Esophagus (tissue), 2 donors: ENCODE measurements around the gene STARD10. TPM values are rescaled to one million over a fixed set of nuclear protein-coding genes. Genes with fewer than 3 reads are reported as not detected.

Source experiments
- H3K27ac ChIP-seq, 2 donors: one replicate each; pipeline ENCODE4 v1.5.1; 2013; ENCODE audit warnings: low read depth in 2 of 2, mild to moderate bottlenecking in 2 of 2, inconsistent platforms in 1 of 2, low read length in 1 of 2, moderate library complexity in 1 of 2
- H3K27me3 ChIP-seq, 2 donors: one replicate each; pipeline ENCODE4 v1.6.1; 2013; ENCODE audit warnings: low read length in 2 of 2, control low read depth in 1 of 2, mild to moderate bottlenecking in 1 of 2; ENCODE audit not compliant: insufficient read depth in 2 of 2, control insufficient read depth in 1 of 2
- H3K36me3 ChIP-seq, 2 donors: one replicate each; pipeline ENCODE4 v1.6.1; 2013; ENCODE audit warnings: low read length in 1 of 2; ENCODE audit not compliant: control insufficient read depth in 2 of 2, insufficient read depth in 2 of 2
- H3K4me1 ChIP-seq, 2 donors: one replicate each; pipeline ENCODE4 v1.6.1; 2013; ENCODE audit warnings: low read length in 1 of 2; ENCODE audit not compliant: control insufficient read depth in 2 of 2, insufficient read depth in 2 of 2
- H3K4me3 ChIP-seq, 2 donors: one replicate each; pipeline ENCODE4 v1.5.1; 2013; ENCODE audit warnings: low read length in 2 of 2, mild to moderate bottlenecking in 2 of 2, low read depth in 1 of 2, moderate library complexity in 1 of 2
- H3K9me3 ChIP-seq, 2 donors: one replicate each; pipeline ENCODE4 v1.6.1; 2013; ENCODE audit warnings: mild to moderate bottlenecking in 2 of 2, low read depth in 1 of 2, low read length in 1 of 2, moderate library complexity in 1 of 2; ENCODE audit not compliant: control insufficient read depth in 2 of 2, insufficient read depth in 1 of 2
- WGBS, 2 donors: extraction: QIAGEN DNeasy Blood & Tissue Kit; methylation state at CpG; one replicate each; pipeline ENCODE4 v1.1.7; 2013; 5-methylcytosine and 5-hydroxymethylcytosine counted together
- polyA plus RNA-seq, 2 donors: library from polyadenylated mRNA; stranded (reverse); fragments of 200-250 nt; gene quantifications; one replicate each; pipeline ENCODE4 v1.2.3, GENCODE V29; 2013
- donor health status: healthy with polysubstance abuse.
- donor health status: Bipolar disorder and iron deficiency.

STARD10 gene
- polyA plus RNA-seq, 2 donors = 57.9 to 65.8 TPM

- Histone ChIP-seq H3K4me1 (peaks cover 0 to 7% of the 10 kb centered on the region in 2 donors), H3K4me3 (no peak overlapping the region), H3K27me3 (no peaks in the 10 kb centered on the region), H3K9me3 (no peaks in the 10 kb centered on the region), H3K27ac (peak overlapping the region in 1 of 2 donors; percentile 43), H3K36me3 (peaks cover 0 to 22% of the 10 kb centered on the region in 2 donors)
- WGBS, 2 donors = 62 to 64% methylated on average over 8 of the region's 8 CpGs
These were observed 40.1 kb upstream of the STARD10 start for GRCh38 chr11:72833811-72834493.

DNA sequence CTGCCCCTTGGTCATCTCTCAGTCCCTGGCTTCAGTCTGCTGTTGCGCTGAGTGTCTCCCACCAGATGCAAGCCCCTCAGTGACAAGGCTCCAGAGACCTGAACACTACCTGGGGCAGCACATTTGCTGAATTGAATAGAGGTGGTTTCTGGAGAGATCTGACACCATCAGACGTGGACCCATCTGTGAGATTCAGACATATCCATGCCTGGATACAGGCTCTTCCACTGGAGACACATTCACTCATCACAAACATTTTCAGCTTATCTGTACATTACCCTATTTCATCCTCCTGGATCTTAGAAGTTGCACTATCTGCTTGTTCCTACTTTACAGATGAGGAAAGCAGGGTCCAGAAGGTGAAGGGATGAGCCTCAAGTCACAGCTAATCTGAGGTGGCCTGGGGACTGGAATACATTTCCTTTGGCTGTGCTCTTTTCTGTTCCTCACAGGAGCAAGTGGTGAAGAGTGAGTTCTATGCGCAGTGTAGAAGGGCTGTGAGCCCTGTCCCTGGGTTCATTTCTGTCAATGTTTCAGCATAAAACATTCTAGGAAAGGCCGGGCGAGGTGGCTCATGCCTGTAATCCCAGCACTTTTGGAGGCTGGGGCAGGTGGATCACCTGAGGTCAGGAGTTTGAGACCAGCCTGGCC, 39.4 kb upstream of the STARD10 start:
- H3K4me1 ChIP-seq = peaks cover 0 to 5% of the 10 kb centered on the region in 2 donors
- WGBS, 2 donors = 92 to 96% methylated on average over 5 of the region's 5 CpGs
- H3K27me3 ChIP-seq = no peaks in the 10 kb centered on the region
- peaks cover 3 to 26% of the 10 kb centered on the region in 2 donors for H3K36me3 ChIP-seq
- H3K9me3 ChIP-seq = no peaks in the 10 kb centered on the region
- peak overlapping the region in 1 of 2 donors; percentile 48 for H3K27ac ChIP-seq
- no peak overlapping the region for H3K4me3 ChIP-seq

- no peaks in the 10 kb centered on the region for H3K9me3 ChIP-seq
- H3K4me3 ChIP-seq = no peak overlapping the region
- peaks cover 3 to 26% of the 10 kb centered on the region in 2 donors for H3K36me3 ChIP-seq
- H3K4me1 ChIP-seq = peaks cover 0 to 5% of the 10 kb centered on the region in 2 donors
- H3K27me3 ChIP-seq = no peaks in the 10 kb centered on the region
- no peak overlapping the region for H3K27ac ChIP-seq
- 71 to 77% methylated on average over 9 of the region's 9 CpGs for WGBS, 2 donors
These were observed 38.6 kb upstream of the STARD10 start for GRCh38 chr11:72832301-72833082.

GRCh38 chr11:72831521-72832300, 37.9 kb upstream of the STARD10 start:
- peaks cover 5 to 24% of the 10 kb centered on the region in 2 donors for H3K36me3 ChIP-seq

DNA sequence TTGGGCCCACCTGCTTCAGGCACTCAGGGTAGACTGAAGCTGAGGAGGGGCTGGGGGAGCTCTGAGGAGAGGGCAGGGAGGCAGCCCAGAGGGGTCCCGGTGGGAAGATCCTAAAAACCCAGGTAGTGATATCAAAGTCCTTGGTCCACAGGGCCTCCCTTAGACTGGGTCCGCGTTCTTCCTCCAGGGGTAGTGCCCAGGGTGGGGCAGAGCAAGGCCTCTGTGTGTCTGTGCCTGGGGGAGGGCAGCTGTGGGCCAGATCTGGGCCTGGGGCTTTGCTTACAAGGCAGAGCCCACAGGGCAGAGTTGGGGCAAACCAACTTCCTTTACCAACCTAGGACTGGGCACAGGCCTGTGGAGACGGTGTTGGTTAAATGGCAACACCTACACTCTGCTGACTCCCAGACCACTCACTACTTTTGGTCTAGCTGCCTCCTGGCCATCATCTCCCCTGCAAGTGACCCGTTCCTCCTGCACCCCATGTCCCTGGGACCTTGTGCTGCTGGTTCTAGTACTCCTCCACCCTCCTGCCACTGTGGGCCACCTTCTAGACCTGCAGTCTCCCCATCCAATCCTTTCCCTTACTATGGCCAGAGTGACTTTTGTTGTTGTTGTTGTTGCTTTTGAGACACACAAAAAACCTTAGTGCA, 36.2 kb upstream of the STARD10 start:
- Histone ChIP-seq H3K4me1 (peaks cover 0 to 5% of the 10 kb centered on the region in 2 donors), H3K27ac (no peak overlapping the region), H3K27me3 (no peaks in the 10 kb centered on the region), H3K9me3 (no peaks in the 10 kb centered on the region), H3K36me3 (peaks cover 8 to 26% of the 10 kb centered on the region in 2 donors), H3K4me3 (no peak overlapping the region)
- 89 to 95% methylated on average over 5 of the region's 5 CpGs for WGBS, 2 donors

More at GRCh38 chr11:72831521-72832300, 37.9 kb upstream of the STARD10 start:
- Histone ChIP-seq H3K27me3 (no peaks in the 10 kb centered on the region), H3K27ac (no peak overlapping the region), H3K9me3 (no peaks in the 10 kb centered on the region), H3K4me3 (no peak overlapping the region), H3K4me1 (peaks cover 0 to 5% of the 10 kb centered on the region in 2 donors)
- 41 to 47% methylated on average over 13 of the region's 13 CpGs for WGBS, 2 donors

DNA sequence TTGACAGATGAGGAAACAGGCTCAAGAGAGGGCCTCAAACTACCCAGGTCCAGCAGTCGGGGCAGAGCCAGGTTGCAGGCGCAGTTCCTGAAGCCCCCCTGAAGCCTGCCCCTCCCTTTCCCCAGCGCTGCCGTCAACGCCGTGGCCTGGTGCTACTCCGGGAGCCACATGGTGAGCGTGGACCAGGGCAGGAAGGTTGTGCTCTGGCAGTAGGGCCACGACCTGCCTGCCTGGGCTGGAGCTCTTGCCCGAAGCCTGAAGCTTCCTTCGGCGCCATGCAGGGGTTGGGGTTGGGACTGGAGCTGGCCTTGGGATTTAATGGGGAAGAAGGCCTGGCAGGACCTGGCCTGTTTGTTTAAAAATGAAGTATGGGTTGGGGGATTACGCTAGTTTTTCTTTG, 35.3 kb upstream of the STARD10 start:
- 91 to 93% methylated on average over 13 of the region's 13 CpGs for WGBS, 2 donors
- Histone ChIP-seq H3K27me3 (no peaks in the 10 kb centered on the region), H3K4me3 (no peak overlapping the region), H3K9me3 (no peaks in the 10 kb centered on the region), H3K27ac (no peak overlapping the region), H3K4me1 (peaks cover 0 to 5% of the 10 kb centered on the region in 2 donors), H3K36me3 (peaks cover 8 to 31% of the 10 kb centered on the region in 2 donors)

DNA sequence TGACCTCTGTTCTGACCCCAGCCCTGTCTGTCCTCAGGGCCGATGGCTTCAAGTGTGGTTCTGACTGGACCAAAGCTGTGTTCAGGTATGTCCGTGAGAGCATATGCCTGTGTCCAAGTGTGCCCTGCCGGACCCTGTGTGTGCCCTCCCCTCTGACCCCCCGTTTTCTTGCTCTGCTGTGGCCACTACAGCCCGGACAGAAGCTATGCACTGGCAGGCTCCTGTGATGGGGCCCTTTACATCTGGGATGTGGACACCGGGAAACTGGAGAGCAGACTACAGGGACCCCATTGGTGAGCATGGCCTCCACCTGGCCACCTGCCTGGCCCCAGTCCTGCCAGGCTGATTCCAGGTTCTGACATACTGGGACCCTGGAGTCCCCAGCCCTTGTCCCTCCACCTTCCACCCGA, 34.9 kb upstream of the STARD10 start:
- Histone ChIP-seq H3K4me3 (no peak overlapping the region), H3K9me3 (no peaks in the 10 kb centered on the region), H3K36me3 (peaks cover 8 to 31% of the 10 kb centered on the region in 2 donors), H3K4me1 (peaks cover 0 to 5% of the 10 kb centered on the region in 2 donors), H3K27me3 (no peaks in the 10 kb centered on the region), H3K27ac (no peak overlapping the region)
- WGBS, 2 donors = 78 to 87% methylated on average over 7 of the region's 7 CpGs

GRCh38 chr11:72828081-72828567, 34.3 kb upstream of the STARD10 start:
- no peaks in the 10 kb centered on the region for H3K9me3 ChIP-seq
- H3K36me3 ChIP-seq = peaks cover 8 to 30% of the 10 kb centered on the region in 2 donors
- peaks cover 0 to 5% of the 10 kb centered on the region in 2 donors for H3K4me1 ChIP-seq
- H3K27me3 ChIP-seq = no peaks in the 10 kb centered on the region
- WGBS, 2 donors = 62 to 73% methylated on average over 11 of the region's 11 CpGs
- H3K4me3 ChIP-seq = no peak overlapping the region
- peak overlapping the region in 1 of 2 donors; percentile 19 for H3K27ac ChIP-seq
